ENCODE measurements around the gene GRK5.

GRCh38 chr10:119333146-119333792 lies 125.9 kb downstream of the GRK5 start:
- TF ChIP-seq POLR2A (IDR thresholded peaks at IDR 0.05; ENCODE audit: low read length): no peak
- TF ChIP-seq GATA1 (IDR thresholded peaks at IDR 0.05; ENCODE audit: low read depth, low read length): no peak

Measured in erythroblast (primary cell).